NCI-H146 treated with DMSO at 0.1 percent for 48 hours (cell line): Measurements from ENCODE around the gene CD99L2.
"Not testable (repeated sequence)": the region's sequence is repeated elsewhere in the genome, so short reads cannot be mapped to it uniquely, and the experiment has no call there.

Experiments
- DNase-seq: peaks from one replicate; lab custom pipeline; 2025; ENCODE audit not compliant: unreplicated experiment; lab: John Stamatoyannopoulos, UW

The CD99L2 gene

DNA sequence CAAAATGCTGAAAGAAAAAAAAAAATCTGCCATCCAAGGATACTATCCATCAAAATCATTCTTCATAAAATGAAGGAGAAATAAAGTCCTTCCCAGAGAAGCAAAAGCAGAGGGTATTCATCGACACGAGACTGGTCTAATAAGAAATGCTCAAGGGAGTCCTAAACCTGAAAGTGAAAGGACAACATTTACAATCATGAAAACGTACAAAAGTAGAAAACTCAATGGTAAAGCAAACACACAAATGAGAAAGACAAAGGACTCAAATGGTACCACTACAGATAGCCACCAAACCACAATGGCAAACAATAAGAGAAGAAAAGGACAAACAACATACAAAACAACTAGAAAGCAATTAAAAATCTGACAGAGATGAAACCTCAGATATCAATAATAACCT is 41.0 kb downstream of the CD99L2 start:
- DNase-seq: no peak

DNA sequence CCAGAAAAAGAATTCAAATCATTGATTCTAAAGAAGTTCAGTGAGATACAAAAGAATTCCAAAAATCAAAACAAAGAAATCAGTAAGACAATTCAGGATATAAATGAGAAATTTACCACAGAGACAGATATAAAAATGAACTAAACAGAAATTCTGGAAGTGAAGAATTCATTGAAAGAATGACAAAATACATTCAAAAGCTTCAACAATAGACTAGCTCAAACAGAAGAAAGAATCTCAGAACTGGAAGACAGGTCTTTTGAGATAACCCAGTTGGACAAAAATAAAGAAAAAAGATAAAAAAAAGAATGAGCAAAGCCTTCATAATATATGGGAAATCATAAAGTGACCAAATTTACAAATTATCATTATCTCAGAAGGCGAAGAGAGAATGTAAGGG is 41.7 kb downstream of the CD99L2 start:
- no peak for DNase-seq

DNA sequence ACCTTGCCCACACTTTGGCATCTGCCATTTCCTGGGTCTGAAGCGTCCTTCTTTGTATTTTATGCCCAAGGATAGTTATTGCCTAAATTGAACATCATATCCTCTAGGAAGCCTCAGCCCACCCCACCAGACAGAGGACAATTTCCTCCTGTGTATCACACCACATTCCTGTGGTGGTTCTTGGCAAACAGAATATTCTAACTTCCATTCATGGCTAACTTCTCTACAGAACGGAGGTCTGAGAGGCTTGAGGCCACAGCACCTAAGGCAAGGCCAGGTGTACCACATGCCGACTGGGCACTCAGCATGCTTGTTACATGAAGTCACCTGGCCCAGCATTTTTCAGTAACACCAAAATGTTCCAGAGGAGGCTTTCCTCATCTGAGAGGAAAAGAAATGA is 42.4 kb downstream of the CD99L2 start:
- no peak for DNase-seq

DNA sequence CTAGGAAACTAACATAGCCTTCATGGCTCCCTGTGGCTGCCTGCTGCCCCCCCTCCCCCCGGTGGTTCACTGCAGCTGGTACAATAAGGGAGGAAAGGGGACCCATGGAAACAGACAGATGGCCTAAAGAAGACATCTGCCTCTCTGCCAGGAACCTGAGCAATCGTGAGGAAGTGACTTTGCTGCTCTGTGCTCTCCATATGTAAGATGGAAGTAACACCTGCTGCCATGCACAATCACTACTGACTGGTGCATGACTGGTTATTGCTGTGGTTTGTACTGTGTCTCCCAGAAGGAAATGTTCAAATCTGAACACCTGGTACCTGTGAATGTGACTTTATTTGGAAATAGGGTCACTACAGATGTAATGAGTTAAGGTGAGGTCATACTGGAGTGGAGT is 43.6 kb downstream of the CD99L2 start:
- peak; percentile 9 for DNase-seq

DNA sequence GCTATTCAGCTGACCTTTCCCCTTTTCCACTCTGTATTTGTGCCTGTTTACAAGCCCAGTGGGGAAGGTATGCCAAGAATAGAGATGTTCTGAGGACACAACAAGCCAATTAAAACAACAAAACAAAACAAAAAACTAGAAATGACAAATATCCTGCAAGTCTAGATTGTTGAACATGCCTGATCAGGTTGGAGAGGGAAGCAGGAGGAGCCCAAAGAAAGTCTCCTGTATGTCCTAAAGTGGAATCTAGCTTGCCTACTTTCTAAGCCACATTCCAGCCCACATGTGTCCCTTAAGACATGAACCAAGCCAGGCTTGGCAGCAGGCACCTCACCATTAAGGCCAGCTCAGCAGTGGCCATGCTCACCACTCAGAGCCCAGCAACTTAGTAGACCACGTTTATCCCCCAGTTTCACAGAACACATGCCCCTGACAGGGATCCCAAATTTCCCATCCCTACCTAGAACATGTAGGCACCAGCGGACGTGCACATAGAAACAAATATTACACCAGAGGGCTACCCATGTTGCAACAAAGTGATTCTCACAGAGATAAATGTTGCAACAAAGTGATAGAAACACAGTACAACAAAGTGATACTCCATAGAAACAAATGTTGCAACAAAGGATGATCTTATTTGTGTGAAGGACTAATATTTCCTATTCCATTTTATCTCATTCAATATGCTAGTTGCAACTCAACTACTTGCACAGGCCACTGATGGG is 48.3 kb downstream of the CD99L2 start:
- DNase-seq: no peak

DNA sequence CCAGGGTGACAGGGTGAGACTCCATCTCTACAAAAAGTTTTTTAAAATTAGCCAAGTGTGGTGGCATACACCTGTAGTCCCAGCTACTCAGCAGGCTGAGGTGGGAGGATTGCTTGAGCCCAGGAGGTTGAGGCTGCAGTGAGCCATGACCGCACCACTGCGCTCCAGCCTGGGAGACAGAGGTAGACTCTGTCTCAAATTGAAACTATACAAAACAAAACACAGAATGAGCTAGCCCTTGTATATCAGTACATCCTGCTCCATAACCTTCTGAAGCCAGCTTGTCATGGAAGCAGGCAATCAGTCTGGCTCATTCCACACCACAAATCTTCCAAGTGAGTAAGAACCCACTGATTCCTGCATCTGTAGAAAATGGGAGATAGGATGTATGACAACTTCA is 49.0 kb downstream of the CD99L2 start:
- DNase-seq: no peak

DNA sequence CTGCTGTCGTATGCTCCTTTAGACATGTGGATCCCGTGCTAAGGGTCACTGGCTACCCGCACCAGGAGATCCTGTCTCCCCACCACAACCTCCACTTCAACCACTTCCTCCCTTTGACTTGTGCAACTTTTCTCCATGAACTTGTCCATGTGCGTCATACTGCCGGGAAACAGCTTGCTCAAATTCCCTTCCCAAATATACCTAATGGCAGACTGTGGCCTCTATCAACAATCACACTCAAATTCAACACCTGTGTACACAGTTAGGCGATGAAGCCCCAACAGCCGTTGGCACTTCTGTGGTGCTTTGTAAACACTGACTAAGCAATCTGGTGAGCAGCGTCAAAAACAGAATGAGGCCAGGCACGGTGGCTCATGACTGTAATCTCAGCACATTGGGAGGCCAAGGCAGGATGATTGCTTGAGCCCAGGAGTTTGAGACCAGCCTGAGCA is 49.5 kb downstream of the CD99L2 start:
- DNase-seq: peak; percentile 33

DNA sequence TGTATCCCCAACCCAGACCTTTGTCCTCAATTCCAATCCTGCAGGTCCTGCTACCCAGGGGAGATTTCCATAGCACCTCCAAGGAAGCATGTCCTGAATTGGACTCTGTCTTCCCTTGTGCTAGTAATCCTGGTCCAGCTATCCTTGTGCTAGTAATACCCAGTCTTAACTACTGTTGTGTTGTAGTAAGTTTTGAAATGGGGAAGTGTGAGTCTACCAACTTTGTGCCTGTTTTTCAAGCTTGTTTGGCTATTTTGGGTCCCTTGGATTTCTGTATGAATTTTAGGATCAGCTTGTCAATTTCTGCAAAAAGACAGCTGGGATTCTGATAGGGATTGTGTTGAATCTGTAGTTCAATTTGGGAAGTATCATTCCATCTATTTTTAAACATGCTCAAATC is 51.4 kb downstream of the CD99L2 start:
- DNase-seq: no peak

DNA sequence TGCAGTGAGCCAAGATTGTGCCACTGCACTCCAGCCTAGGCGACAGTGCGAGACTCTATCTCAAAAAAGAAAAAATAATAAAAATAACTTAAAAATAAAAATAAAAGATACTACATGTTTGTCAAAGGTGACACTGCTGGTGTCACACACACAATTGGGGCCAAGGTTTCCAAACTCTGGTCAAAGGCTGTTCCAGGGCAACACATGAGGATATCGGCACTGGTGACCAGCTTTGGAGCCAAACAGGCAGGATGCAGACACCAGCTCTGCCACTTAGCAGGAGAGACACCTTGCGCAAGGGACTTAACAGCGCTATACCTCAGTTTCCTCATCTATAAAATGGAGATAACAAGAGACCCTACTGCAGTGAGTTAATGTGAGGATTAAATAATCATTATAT is 52.3 kb downstream of the CD99L2 start:
- no peak for DNase-seq

DNA sequence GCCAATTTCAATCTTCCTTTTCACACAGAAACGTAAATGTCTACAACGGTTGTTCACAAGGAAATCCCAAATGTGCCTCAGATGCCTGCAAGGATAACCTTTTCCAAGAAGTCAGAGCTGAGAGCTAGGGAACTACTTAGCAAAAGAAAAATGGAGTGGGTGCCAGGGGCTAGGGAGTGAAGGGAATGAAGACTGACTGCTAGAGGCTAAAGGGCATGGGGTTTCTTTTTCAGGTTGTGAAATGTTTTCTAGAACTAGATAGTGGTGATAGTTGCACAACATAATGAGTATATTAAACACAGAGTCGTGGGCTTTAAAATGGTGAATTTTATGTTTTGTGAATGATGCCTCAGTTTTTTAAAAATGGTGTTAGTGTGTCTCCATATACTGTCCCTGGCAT is 53.4 kb downstream of the CD99L2 start:
- no peak for DNase-seq

DNA sequence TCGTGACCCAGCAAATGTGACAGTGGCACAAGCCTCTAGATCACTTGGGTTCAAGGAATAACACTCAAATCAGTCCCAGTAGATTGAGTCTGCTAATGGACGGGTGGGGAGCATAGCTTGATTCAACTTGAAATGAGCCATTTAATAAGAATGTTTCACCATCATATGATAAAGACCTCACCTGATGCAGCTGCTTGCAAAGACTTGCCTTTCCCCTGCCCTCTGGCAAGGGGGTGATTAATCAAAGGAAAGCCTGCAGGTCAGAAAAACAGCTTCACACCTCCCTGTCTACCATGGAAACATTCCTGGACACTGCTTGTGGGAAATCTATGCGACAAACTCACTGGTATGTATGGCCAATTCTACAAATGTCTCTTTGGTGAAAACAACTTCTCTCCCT is 54.5 kb downstream of the CD99L2 start:
- DNase-seq: no peak

DNA sequence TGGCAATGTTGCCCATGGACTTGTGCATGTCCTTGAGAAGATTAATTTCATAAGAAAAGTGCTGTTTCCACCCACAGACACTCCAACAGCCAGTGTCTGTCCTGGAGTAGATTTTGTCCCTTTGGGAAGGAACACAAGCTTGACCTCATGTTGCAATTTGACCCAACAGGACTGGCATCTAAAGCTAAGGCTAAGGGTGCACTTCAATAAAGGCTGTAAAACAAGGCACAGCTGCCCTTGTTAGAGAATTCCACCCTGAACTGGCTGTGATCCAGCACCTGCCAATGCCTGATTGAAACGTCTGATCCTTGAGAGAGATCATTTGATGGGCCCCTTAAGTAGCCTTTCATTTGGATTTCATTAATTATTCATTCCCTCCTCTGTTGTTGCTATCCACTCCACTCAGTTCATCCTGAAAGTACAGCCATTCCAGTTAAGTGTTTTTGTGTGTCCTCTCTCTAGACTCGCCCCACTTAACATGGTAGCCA is 56.2 kb downstream of the CD99L2 start:
- DNase-seq: no peak

DNA sequence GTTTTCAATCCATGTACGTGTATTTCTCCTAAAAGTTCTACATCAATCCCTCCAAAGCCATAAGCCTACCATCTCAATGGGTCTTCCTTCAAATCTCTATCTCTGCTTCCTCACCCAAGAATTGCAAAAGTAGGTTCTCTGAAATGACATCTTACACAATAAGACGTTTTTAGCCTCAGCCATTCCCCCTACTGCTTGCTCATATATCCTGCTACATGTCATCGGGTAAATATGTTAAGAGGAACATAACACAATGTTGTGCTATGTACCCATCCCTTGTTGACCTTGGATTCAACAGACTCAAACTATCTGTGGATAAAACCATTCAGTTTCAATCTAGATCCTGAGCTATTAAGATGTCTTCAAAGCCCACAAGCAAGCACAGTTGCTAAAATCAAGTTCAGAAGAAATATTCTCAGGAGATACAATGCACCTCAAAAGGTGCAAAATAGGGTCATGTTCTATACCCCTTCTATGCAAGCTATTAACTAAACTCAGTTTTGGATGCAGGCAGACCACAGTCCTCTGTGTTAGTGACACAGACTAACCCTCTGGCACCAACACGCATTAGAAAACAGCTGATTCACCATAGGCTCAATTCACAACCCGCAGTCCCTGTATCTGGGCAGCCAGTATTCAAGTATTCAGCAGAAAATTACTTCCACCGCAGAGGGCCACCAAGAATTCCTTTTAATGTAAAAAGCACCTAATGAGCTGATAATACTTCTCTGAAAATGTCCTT is 56.8 kb downstream of the CD99L2 start:
- DNase-seq: no peak

DNA sequence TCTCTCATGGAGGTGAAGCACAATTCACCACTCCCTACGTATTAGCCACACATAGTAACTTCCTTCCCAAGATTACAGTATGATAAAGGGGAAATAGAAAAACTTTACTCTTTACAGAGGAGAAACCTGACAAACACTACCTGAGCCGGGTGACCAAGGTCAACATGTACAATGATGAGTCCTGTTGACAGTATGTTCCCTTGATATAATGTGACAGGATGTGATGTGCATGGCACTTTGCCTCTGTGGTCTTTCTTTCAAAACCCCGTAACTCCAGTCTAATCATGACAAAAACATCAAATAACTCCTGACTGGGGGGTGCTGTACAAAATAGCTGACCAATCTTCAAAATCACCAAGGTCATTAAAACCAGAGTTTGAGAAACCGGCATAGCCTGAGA is 60.6 kb downstream of the CD99L2 start:
- DNase-seq: no peak

DNA sequence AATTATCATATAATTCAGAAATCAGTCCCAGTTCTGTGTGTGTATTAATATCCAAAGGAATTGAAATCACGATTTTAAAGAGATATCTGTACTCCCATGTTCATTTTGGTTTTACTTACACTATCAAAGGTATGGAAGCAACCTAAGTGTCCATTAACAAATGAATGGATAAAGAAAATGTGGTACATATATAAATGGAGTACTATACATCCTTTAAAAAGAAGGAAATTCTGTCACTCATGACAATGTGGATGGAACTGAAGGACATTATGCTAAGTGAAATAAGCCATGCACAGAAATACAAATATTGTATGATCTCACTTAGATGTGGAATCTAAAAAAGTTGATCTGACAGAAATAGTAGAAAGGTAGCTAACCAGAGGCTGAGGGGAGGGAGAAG is 63.8 kb downstream of the CD99L2 start:
- no peak for DNase-seq

DNA sequence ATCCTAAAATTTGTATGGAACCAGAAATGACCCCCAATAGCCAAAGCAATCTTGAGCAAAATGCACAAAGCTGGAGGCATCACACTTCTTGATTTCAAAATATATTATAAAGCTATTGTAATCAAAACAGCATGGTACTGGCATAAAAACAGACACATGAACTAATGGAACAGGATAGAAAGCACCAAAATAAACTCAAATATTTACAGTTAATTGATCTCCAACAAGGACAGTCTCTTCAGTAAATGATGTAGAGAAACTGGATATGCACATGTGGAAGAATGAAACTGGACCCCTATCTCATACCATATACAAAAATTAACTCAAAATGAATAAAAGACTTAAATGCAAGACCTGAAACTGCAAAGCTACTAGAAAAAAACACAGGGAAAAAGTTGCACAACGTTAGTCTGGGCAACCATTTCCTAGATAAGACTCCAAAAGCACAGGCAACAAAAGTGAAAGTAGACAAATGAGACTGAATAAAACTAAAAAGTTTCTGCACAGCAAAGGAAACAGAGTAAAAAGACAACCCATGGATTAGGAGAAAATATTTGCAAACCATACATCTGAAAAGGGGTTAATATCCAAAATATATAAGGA is 64.9 kb downstream of the CD99L2 start:
- no peak for DNase-seq

DNA sequence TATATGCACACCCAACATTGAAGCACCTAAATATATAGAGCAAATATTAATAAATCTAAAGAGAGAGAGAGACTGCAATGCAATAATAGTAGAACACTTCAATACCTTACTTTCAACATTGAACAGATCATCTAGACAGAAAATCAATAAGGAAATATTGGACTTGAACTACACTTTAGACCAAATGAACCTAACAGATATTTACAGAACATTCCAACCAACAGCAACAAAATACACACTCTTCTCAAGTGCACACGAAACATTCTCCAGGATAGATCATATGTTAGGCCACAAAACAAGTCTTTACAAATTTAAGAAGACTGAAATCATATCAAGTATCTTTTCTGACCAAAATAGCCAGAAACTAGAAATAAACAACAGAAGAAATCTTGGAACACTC is 66.6 kb downstream of the CD99L2 start:
- DNase-seq: no peak

DNA sequence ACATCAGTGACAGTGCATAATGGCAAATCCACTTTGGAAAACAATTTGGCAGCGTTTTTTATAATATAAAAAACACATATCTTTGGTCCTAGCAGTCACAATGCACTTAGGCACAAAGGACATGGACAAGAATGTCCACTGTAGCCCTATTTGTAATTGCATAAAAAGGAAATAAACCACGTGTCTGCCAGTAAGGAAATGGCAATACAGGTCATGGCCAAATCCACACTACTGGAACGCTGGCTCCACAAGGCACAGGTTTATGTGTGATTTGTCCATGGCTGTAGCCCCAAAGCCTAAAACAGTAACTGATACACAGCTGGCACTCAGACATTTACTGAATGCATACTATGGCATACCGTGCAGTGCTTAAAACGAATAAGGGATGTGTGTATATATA is 69.7 kb downstream of the CD99L2 start:
- no peak for DNase-seq

DNA sequence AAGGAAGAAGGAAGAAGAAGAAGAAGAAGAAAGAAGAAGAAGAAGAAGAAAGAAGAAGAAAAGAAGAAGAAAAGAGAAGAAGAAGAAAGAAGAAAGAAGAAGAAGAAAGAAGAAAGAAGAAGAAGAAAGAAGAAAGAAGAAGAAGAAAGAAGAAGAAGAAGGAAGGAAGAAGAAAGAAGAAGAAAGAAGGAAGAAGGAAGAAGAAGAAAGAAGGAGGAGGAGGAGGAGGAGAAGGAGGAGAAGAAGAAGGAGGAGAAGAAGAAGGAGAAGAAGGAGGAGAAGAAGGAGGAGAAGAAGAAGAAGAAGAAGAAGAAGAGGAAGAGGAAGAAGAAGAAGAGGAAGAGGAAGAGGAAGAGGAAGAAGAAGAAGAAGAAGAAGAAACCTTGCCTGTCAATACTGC is 74.1 kb downstream of the CD99L2 start:
- DNase-seq: not testable (repeated sequence)

DNA sequence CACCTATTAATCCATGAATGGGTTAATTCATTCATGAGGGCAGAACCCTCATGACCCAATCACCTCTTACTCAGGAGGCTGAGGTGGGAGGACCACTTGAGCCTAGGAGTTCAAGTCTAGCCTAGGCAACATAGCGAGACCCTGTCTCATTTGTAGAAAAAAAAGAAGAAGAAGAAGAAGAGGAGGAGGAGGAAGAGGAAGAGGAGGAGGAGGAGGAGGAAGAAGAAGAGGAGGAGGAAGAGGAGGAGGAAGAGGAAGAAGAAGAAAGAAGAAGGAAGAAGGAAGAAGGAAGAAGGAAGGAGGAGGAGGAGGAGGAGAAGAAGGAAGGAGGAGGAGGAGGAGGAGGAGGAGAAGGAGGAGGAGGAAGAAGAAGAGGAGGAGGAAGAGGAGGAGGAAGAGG is 74.6 kb downstream of the CD99L2 start:
- DNase-seq: not testable (repeated sequence)

DNA sequence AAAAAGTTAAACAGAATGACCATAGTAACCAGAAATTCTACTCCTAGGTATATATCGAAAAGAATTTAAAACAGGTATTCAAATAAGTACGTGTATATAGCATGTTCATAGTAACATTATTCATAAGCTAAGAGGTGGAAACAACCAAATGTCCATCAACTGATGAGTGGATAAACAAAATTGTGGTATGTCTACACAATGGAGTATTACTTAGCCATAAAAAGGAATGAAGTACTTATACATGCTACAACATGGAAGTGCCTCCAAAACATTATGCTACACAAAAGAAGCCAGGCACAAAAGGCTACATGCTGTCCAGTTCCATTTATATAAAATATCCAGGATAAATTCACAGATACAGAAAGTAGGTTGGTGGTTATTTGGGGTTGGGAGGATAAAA is 76.5 kb downstream of the CD99L2 start:
- no peak for DNase-seq

DNA sequence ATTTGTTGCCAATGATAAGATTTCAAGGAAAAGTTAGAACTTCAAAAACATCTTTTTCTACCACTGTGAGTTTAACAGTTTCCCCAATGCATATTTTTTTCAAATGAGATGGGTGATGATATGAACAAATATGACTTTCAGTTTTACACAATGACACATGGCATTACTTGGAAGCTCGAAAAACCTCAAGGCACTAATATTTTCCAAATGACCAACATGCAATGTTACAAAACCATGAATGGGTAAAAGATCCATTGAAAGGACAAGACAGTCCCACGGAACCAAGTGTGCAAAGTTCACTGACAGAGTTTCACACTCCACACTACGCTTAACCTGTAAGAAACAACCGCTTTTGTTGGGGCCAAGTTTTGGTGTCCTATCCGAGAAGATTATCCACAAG is 84.5 kb downstream of the CD99L2 start:
- DNase-seq: no peak
